Liver (tissue), 9 donors: Measurements from ENCODE around the gene AFAP1L2. TPM values are rescaled to one million over a fixed set of nuclear protein-coding genes. Genes with fewer than 3 reads are reported as not detected.

Experiments
- DNase-seq: peaks from one replicate; pipeline ENCODE4 v3.0.0-alpha.2; 2017; ENCODE audit warnings: low spot score
- H3K27ac ChIP-seq, 2 donors: one replicate each; pipeline ENCODE4 v1.7.0; 2013; ENCODE audit warnings: inconsistent platforms in 2 of 2, low read length in 2 of 2, control low read depth in 1 of 2, low read depth in 1 of 2, mild to moderate bottlenecking in 1 of 2
- H3K27me3 ChIP-seq, 4 donors: one replicate each; pipeline versions ENCODE4 v1.6.1 to v1.7.0; 2013; ENCODE audit warnings: low read length in 3 of 4, inconsistent platforms in 1 of 4, mild to moderate bottlenecking in 1 of 4, moderate library complexity in 1 of 4; ENCODE audit not compliant: control insufficient read depth in 4 of 4, insufficient read depth in 4 of 4
- H3K36me3 ChIP-seq, 4 donors: one replicate each; pipeline versions ENCODE4 v1.6.1 to v1.7.0; 2013; ENCODE audit warnings: low read length in 3 of 4, mild to moderate bottlenecking in 3 of 4, low read depth in 1 of 4, moderate library complexity in 1 of 4; ENCODE audit not compliant: control insufficient read depth in 4 of 4, insufficient read depth in 3 of 4
- H3K4me1 ChIP-seq, 4 donors: one replicate each; pipeline versions ENCODE4 v1.6.1 to v1.7.0; 2013; ENCODE audit warnings: low read length in 3 of 4, mild to moderate bottlenecking in 3 of 4, moderate library complexity in 1 of 4; ENCODE audit not compliant: control insufficient read depth in 4 of 4, insufficient read depth in 4 of 4
- H3K4me3 ChIP-seq, 3 donors: one replicate each; pipeline versions ENCODE4 v1.6.1 to v1.7.0; 2013; ENCODE audit warnings: low read length in 3 of 3, control low read depth in 1 of 3, low read depth in 1 of 3, mild to moderate bottlenecking in 1 of 3
- H3K9ac ChIP-seq, 2 donors: one replicate each; pipeline ENCODE4 v1.7.0; 2013; ENCODE audit warnings: low read length in 2 of 2, mild to moderate bottlenecking in 2 of 2, moderate library complexity in 2 of 2, control low read depth in 1 of 2, low read depth in 1 of 2
- H3K9me3 ChIP-seq, 4 donors: one replicate each; pipeline versions ENCODE4 v1.6.1 to v1.7.0; 2013; ENCODE audit warnings: low read length in 3 of 4; ENCODE audit not compliant: control insufficient read depth in 4 of 4
- EGR1 ChIP-seq, 2 donors: IDR thresholded peaks; 2 replicates each; pipeline ENCODE4 v1.6.1; 2016 to 2018; ENCODE audit warnings: antibody characterized with exemption in 2 of 2, low read depth in 2 of 2
- FOXA1 ChIP-seq: IDR thresholded peaks from 2 replicates; pipeline ENCODE4 v1.6.1; 2016; ENCODE audit warnings: antibody characterized with exemption
- FOXA2 ChIP-seq: IDR thresholded peaks from 2 replicates; pipeline ENCODE4 v1.6.1; 2016; ENCODE audit warnings: antibody characterized with exemption
- GABPA ChIP-seq, 2 donors: IDR thresholded peaks in 1 of 2; conservative IDR thresholded peaks in 1 of 2; 2 replicates each; pipeline ENCODE4 v1.6.1; 2016; ENCODE audit warnings: antibody characterized with exemption in 2 of 2, mild to moderate bottlenecking in 1 of 2, moderate library complexity in 1 of 2
- HNF4A ChIP-seq, 2 donors: conservative IDR thresholded peaks; 2 replicates each; pipeline ENCODE4 v1.6.1; 2016; ENCODE audit warnings: antibody characterized with exemption in 2 of 2, mild to moderate bottlenecking in 2 of 2
- HNF4G ChIP-seq: IDR thresholded peaks from 2 replicates; pipeline ENCODE4 v1.6.1; 2016; ENCODE audit warnings: antibody characterized with exemption
- JUND ChIP-seq, 2 donors: IDR thresholded peaks; 2 replicates each; pipeline ENCODE4 v1.6.1; 2016; ENCODE audit warnings: antibody characterized with exemption in 2 of 2
- MAX ChIP-seq: IDR thresholded peaks from 2 replicates; pipeline ENCODE4 v1.6.1; 2016; ENCODE audit warnings: antibody characterized with exemption
- NR2F2 ChIP-seq: IDR thresholded peaks from 2 replicates; pipeline ENCODE4 v1.6.1; 2016; ENCODE audit warnings: antibody characterized with exemption
- RAD21 ChIP-seq, 2 donors: IDR thresholded peaks; 2 replicates each; pipeline ENCODE4 v1.6.1; 2016; ENCODE audit warnings: antibody characterized with exemption in 2 of 2, mild to moderate bottlenecking in 2 of 2
- RXRA ChIP-seq, 2 donors: IDR thresholded peaks; 2 replicates each; pipeline ENCODE4 v1.6.1; 2017 to 2018; ENCODE audit warnings: antibody characterized with exemption in 2 of 2, mild to moderate bottlenecking in 1 of 2
- SP1 ChIP-seq: IDR thresholded peaks from 2 replicates; pipeline ENCODE4 v1.6.1; 2018; ENCODE audit warnings: antibody characterized with exemption, mild to moderate bottlenecking
- TAF1 ChIP-seq: conservative IDR thresholded peaks from 2 replicates; pipeline ENCODE4 v1.6.1; 2016; ENCODE audit warnings: antibody characterized with exemption, mild to moderate bottlenecking
- YY1 ChIP-seq: IDR thresholded peaks from 2 replicates; pipeline ENCODE4 v1.6.1; 2016; ENCODE audit warnings: antibody characterized with exemption, mild to moderate bottlenecking
- WGBS: extraction: QIAGEN DNeasy Blood & Tissue Kit; methylation state at CpG from one replicate; pipeline ENCODE4 v1.1.7; 2013; 5-methylcytosine and 5-hydroxymethylcytosine counted together
- polyA plus RNA-seq, 2 donors: library from polyadenylated mRNA; stranded (reverse) in 1 of 2; unstranded in 1 of 2; fragments of 200-250 nt in 1 of 2; fragments of >200 nt in 1 of 2; fragmentation: Nextera tagmentation in 1 of 2; extraction: Ambion mirVana in 1 of 2; gene quantifications; one replicate each; pipeline versions ENCODE4 v1.2.1 to v1.2.3, GENCODE V29; 2013 to 2015
- total RNA-seq, 2 donors: library from RNA; depleted of rRNA; stranded (reverse); fragments of >200 nt; gene quantifications; one replicate each; pipeline ENCODE4 v1.2.3, GENCODE V29; 2014
- TF ChIP-seq, protein P1 (sequence below): IDR thresholded peaks from 2 replicates; pipeline ENCODE4 v1.6.1; 2016; ENCODE audit warnings: antibody characterized with exemption
- TF ChIP-seq, protein P2 (sequence below): IDR thresholded peaks from 2 replicates; pipeline ENCODE4 v1.6.1; 2016; ENCODE audit warnings: antibody characterized with exemption
- TF ChIP-seq, protein P3 (sequence below): fragments of 150-350 bp; IDR thresholded peaks from 2 replicates; pipeline ENCODE4 v1.5.1; 2017; ENCODE audit warnings: improper control_type of control experiment, low read depth, low read length; ENCODE audit not compliant: missing input control
- donor health status: healthy.
- donor health status: healthy.
- donor health status: healthy.
- donor health status: healthy.
- donor health status: healthy.

Gene AFAP1L2
- total and polyA plus RNA-seq, 4 donors = 0.53 to 1.8 (median 1.3) TPM

DNA sequence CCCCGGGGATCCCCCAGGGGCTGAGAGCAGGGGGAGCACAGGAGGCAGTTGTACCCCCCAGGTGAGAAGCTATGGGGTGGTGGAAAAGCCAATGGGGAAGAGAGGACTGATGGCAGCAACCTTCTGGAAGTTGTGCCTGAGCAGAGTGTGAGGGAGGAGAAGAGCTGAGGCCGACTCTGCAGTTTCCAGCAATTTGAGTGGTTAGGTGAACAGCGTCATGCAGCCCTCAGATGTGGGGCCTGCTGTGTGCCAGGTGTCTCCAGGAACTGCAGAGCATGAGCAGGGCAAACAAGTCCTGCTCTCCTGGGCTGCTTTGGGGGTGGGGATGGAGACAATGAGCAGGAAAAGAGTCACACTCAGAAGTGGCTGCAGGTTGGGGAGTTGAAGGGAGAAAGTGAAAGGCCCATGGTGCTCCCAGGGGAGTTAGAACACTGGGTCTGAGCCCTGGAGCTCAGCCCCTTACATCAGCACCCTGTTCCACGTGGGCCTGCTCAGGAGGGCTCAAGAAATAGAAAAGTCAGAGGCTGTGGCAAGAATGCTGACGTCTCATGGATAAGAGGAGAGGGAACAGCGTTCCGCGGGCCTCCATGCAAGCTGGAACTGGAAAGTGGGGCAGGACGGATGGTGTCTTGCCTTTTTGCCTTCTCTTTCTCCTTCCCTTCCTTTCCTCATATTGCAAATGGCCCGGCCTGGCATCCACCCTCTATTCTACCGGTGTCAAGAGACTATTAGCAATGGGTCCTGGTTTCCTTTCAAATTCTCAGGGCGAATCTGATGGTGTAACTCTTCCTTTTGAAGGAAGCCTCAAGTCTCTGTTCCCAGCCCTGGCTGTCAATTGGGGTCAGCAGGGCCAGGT lies 4.0 kb upstream of the AFAP1L2 start:
- Histone ChIP-seq H3K4me3 (no peak overlapping the region), H3K27me3 (peaks cover 0 to 5% (median under 1%) of the 10 kb centered on the region in 4 donors), H3K9me3 (no peaks in the 10 kb centered on the region), H3K4me1 (peaks cover 7 to 15% (median 11%) of the 10 kb centered on the region in 4 donors), H3K36me3 (no peaks in the 10 kb centered on the region), H3K9ac (no peak overlapping the region), H3K27ac (no peak overlapping the region)
- WGBS = 85% methylated on average over 12 of the region's 12 CpGs
- DNase-seq = no peak
- TF ChIP-seq MAX = no peak
- TF ChIP-seq, protein P1, sequence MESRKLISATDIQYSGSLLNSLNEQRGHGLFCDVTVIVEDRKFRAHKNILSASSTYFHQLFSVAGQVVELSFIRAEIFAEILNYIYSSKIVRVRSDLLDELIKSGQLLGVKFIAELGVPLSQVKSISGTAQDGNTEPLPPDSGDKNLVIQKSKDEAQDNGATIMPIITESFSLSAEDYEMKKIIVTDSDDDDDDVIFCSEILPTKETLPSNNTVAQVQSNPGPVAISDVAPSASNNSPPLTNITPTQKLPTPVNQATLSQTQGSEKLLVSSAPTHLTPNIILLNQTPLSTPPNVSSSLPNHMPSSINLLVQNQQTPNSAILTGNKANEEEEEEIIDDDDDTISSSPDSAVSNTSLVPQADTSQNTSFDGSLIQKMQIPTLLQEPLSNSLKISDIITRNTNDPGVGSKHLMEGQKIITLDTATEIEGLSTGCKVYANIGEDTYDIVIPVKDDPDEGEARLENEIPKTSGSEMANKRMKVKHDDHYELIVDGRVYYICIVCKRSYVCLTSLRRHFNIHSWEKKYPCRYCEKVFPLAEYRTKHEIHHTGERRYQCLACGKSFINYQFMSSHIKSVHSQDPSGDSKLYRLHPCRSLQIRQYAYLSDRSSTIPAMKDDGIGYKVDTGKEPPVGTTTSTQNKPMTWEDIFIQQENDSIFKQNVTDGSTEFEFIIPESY = no peak
- no peak for TF ChIP-seq HNF4A (conservative IDR thresholded peaks at IDR 0.05)
- no peak for TF ChIP-seq FOXA2
- TF ChIP-seq RAD21 (IDR thresholded peaks at IDR 0.05) = no peak
- TF ChIP-seq, protein P2, sequence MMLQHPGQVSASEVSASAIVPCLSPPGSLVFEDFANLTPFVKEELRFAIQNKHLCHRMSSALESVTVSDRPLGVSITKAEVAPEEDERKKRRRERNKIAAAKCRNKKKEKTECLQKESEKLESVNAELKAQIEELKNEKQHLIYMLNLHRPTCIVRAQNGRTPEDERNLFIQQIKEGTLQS = no peak
- TF ChIP-seq, protein P3, sequence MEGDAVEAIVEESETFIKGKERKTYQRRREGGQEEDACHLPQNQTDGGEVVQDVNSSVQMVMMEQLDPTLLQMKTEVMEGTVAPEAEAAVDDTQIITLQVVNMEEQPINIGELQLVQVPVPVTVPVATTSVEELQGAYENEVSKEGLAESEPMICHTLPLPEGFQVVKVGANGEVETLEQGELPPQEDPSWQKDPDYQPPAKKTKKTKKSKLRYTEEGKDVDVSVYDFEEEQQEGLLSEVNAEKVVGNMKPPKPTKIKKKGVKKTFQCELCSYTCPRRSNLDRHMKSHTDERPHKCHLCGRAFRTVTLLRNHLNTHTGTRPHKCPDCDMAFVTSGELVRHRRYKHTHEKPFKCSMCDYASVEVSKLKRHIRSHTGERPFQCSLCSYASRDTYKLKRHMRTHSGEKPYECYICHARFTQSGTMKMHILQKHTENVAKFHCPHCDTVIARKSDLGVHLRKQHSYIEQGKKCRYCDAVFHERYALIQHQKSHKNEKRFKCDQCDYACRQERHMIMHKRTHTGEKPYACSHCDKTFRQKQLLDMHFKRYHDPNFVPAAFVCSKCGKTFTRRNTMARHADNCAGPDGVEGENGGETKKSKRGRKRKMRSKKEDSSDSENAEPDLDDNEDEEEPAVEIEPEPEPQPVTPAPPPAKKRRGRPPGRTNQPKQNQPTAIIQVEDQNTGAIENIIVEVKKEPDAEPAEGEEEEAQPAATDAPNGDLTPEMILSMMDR = no peak
- TF ChIP-seq GABPA (IDR thresholded peaks at IDR 0.05 in 1 of 2, conservative IDR thresholded peaks at IDR 0.05 in 1 of 2) = no peak
- TF ChIP-seq EGR1 (IDR thresholded peaks at IDR 0.05; ENCODE audit: low read depth in 2 of 2) = no peak
- no peak for TF ChIP-seq JUND (IDR thresholded peaks at IDR 0.05)
- TF ChIP-seq YY1 = no peak

- peaks cover 7 to 20% (median 13%) of the 10 kb centered on the region in 4 donors for H3K4me1 ChIP-seq
- TF ChIP-seq RXRA (IDR thresholded peaks at IDR 0.05) (no peak), HNF4G (no peak), FOXA2 (no peak), TAF1 (no peak), MAX (no peak), GABPA (IDR thresholded peaks at IDR 0.05 in 1 of 2, conservative IDR thresholded peaks at IDR 0.05 in 1 of 2) (no peak), NR2F2 (no peak), JUND (IDR thresholded peaks at IDR 0.05) (no peak), YY1 (no peak), RAD21 (IDR thresholded peaks at IDR 0.05) (no peak), SP1 (no peak), FOXA1 (no peak), EGR1 (IDR thresholded peaks at IDR 0.05; ENCODE audit: low read depth in 2 of 2) (no peak), HNF4A (conservative IDR thresholded peaks at IDR 0.05) (no peak)
- TF ChIP-seq, protein P1 = no peak
- TF ChIP-seq, protein P2 = no peak
- TF ChIP-seq, protein P3 = no peak
- H3K4me3 ChIP-seq = no peak overlapping the region
- H3K27me3 ChIP-seq = peaks cover 4 to 8% (median 6%) of the 10 kb centered on the region in 4 donors
- H3K36me3 ChIP-seq = no peaks in the 10 kb centered on the region
- H3K9me3 ChIP-seq = no peaks in the 10 kb centered on the region
- no peak for DNase-seq
- 96% methylated on average over 1 of the region's 1 CpG for WGBS
- no peak overlapping the region for H3K9ac ChIP-seq
- no peak overlapping the region for H3K27ac ChIP-seq
Observed at GRCh38 chr10:114406455-114406854, 2.2 kb upstream of the AFAP1L2 start.
